Fibroblast of skin of right biceps (primary cell): ENCODE data around the gene HAP1.
A peak's percentile ranks its signal among the peaks of the same experiment; 100 is the strongest.
"Not testable (repeated sequence)": the region's sequence is repeated elsewhere in the genome, so short reads cannot be mapped to it uniquely, and the experiment has no call there.

ENCODE experiments used
- DNase-seq: peaks from one replicate; pipeline ENCODE4 v3.0.0-alpha.2; 2013

The HAP1 gene

DNA sequence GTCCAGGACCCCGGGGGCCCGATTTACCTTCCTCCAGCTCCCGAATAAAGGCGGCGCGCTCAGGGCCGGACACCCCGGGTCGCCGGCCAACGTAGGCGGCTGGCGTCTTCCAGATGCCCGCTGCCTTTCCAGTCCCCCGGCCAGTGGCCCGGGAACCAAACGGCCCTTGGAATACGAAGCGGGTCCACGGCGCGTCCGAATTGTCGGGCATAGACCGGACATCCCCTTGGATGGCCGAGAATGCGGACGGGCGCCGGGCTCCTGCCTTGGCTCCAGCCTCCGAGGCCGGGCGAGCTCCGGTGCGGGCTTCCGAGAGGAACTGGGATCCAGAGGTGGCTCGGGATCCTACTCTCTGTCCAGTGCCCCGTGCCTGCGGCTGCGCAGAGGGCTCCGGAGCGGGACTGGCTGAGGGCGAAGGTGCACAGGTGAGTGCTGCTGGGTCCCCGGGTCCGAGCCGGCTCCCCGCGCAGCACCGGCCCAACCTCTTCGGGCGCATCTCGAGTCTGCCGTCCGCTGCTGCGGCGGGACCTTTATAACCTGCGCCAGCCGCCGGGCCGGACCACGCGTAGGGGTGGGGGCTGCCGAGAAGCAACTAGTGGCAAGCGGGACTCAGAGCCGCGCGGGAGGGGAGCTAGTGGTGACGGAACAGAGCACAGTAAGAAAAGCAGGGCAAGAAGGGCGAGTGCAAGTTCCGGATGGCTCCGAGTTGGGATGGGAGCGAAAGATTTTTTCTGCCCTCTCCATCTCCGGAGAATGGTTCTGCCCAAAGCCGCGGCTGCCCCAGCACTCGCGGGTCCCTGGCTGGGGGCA is at the start of gene HAP1:
Gene HAP1 (minus strand): TSS at position 505 of the 810 bp plus-strand sequence. CDS start 9 bp downstream, at position 496.
- peak; percentile 4 for DNase-seq

DNA sequence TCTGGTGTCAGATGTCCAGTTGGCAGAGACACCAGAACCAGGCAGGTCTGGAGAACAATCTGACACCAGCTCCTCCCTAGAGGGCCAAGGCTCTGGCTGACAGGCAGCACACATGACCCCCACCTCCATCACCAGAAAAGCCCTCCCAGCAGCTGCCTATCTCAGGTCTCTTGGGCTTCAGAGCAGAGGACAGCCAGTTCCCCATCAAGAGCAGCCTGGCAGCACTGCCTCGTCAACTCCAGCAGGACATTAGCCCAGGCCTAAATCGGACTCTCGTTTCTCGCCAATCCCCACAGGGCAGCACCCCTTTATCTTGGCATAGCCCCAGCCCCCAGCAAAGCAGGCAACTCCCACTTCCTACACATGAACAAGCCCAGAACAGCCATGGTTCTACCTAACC is 47.7 kb upstream of the HAP1 start:
- no peak for DNase-seq

GRCh38 chr17:41781404-41782110 is 47.1 kb upstream of the HAP1 start:
- DNase-seq, result no peak

DNA sequence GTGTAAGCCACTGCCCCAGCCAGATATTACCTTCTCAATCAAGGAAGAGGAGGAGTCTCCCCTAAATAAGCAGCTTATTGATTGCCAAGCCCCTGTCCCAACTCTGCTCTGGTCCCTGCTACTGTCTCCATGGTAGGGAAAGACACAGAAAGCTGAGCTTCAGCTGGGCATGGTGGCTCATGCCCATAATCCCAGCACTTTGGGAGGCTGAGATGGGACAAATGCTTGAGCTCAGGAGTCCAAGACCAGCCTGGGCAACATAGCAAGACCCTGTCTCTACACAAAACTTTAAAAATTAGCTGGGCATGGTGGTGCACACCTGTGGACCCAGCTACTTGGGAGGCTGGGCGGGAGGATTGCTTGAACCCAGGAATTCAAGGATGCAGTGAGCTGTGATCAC is 45.5 kb upstream of the HAP1 start:
- DNase-seq, result no peak

- DNase-seq, result peak; percentile 79
Observed at GRCh38 chr17:41777574-41778188, 43.2 kb upstream of the HAP1 start.

DNA sequence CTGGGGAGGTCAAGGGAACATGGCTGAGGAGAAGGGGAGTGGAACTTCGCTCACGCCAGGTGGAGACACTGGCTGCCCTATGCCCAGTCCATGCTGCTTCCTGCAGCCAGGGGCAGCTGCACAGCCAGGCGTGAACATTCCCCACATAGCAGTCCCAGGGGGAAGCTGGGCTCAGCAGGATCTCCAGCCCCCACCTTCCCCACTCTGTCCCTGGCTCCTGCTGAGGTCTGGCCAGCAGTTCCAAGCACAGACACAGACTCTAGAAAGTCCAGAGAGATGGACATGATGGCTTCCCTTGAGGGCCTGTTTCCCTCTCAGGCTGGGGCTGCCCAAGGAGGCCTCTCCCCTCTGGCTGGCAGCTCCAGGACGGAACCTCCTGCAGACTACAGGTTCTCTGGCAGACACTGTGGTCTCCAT is 42.7 kb upstream of the HAP1 start:
- peak; percentile 22 for DNase-seq

GRCh38 chr17:41776262-41776900 is 41.9 kb upstream of the HAP1 start:
- DNase-seq, result not testable (repeated sequence)

DNA sequence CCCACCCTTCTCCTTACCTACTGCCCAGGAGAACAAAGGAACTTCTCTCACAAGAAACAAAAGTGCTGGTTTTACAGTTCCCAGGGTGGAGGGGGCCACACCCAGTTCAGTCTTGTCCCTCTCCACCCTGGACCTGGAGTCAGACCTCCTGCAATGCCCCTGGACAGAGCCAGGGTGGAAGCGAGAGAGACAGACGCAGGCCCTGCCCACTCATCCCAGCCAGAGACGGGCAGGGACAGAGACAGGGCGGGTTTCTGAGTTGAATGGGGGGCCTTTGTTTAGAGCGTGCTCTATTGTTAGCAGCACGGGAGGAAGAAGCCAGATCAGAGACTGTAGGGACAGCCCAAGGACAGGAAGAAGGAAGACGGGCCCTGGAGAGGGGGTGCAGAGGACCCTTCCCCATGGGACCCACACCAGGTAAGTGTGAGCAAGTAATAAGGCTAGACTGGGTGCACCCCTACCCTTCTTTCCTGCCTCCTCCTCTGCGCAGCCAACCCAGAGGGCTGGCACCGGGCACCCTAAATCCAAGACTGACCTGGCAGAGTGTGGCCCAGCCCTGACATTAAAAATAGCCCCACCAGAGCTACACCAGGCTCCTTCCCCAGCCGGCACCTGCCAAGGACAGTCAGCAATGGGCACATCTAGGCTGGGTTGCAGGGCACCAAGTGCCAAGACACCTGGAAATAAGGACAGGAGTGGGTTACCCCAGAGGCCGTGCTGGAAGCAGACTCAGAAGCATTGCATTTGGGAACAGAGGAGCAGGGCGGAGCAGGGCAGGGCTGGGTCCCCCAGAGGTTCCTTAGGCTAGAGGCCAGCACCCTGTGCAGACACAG is 41.2 kb upstream of the HAP1 start:
- no peak for DNase-seq

- no peak for DNase-seq
Observed at GRCh38 chr17:41773731-41774193, 39.3 kb upstream of the HAP1 start.

- peak; percentile 80 for DNase-seq
Observed at GRCh38 chr17:41773190-41773588, 38.7 kb upstream of the HAP1 start.

- DNase-seq, result no peak
Observed at GRCh38 chr17:41772586-41773189, 38.2 kb upstream of the HAP1 start.

GRCh38 chr17:41772218-41772585 is 37.8 kb upstream of the HAP1 start:
- DNase-seq, result no peak

DNA sequence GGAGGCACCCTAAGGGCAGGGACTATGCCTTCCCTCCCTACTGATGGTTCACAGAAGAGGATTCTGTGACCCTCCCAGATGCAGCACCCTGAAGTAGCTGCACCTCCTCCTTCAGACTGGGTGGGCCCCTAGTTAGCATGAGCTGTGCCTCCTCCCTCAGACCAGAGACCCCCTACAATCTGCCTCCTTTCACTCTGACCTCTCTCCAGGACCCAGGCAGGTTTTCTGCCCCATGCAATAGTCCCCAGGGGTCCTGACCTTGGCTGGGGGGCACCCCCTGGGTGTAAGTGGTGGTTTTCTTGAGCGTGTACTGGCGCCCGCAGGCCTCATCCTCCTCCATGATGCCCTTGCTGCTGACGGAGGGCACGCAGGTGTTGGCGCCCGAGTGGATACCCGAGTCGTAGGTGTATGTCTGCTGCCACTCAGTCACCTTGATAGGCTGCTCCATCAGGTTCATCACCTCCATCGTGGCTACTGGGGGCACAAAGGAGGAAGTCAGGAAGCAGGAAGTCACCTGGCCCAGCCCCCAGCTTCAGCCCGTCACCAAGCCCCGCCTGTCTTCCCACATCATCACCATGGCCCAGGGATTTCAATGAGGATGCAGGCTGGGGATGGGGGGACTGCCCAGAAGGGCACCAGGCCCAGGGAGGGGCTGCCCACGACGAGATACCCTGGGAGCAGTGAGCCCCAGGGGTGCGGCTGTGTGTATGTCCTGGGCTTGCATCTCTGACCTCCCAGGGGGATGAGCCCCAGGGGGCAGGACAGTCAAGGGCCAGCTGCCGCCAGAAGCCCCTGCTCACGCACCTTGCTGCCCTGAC is 37.2 kb upstream of the HAP1 start:
- no peak for DNase-seq

GRCh38 chr17:41769985-41770384 is 35.5 kb upstream of the HAP1 start:
- no peak for DNase-seq

- DNase-seq, result no peak
Observed at GRCh38 chr17:41769346-41769862, 35.0 kb upstream of the HAP1 start.

DNA sequence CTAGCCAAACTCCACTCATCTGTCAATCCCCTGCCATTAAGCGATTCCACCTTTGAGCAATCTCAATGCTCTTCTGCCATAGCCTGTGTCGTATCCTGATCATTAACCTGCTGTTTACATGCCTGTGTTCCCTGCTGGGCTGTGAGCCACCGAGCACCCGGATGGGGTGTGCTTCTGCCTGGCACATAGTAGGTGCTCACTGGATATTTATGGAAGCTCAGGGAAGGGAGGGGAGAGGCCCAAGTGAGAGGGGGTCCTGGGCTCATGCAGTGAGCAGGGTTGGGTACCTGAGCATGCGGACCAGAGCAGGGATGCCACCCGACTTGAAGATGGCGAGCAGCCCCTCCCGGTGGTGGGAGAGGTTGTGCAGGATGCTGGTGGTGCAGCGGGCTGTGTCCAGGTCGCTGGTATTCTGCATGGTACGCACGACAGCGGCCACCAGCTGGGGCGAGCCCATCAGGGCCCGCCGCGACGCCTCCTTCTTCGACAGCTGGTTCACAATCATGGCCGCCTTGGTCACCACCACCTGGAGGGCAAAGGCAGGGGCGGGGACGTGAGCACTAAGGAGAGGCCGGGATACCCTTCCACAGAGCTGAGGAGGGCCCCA is 34.3 kb upstream of the HAP1 start:
- DNase-seq, result no peak

DNA sequence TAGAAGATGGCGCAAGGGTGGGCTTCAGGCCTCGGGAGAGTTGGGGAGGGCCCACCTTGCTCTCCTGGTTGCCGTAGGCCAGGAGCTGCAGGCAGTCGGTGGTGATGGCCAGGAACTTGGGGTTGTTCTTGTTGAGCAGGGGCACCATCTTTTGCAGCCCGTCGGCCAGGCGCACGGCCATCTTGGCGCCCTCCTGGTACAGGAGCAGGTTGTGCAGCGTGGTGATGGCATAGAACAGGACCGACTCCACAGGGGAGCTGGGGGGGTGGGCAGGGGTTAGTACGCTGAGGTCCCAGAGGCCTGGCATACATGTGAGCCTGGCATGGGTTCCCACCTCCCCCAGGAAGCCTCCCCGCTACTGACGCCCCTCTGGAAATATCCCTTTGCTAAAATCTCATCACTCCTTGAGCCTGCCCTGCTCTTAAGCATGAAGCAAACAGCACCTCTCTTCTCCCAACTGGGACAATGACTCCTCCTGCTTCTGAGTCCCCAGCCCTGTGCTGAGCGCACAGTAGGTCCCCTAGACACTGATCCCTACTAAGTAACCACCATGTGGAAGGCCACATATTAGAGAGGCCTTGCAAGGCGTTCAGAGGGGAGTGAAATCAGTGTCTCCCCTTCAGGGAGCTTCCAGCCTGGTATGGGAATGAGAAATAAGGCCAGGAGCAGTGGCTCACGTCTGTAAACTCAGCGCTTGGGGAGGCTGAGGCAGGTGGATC is 33.0 kb upstream of the HAP1 start:
- no peak for DNase-seq

DNA sequence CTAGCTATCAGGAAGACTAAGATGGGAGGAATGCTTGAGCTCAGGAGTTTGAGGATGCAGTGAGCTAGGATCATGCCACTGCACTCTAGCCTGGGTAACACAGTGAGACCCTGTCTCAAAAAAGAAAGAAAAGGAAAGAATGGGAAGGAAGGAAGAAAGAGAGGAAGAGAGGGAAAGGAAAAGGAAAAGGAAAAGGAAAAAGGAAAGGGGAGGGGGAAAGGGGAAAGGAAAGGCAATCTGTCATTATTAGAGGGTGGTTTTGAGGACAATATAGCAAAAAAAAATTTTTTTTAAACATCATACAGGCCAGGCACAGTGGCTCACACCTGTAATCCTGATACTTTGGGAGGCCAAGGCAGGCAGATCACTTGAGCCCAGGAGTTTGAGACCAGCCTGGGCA is 31.7 kb upstream of the HAP1 start:
- DNase-seq, result no peak

DNA sequence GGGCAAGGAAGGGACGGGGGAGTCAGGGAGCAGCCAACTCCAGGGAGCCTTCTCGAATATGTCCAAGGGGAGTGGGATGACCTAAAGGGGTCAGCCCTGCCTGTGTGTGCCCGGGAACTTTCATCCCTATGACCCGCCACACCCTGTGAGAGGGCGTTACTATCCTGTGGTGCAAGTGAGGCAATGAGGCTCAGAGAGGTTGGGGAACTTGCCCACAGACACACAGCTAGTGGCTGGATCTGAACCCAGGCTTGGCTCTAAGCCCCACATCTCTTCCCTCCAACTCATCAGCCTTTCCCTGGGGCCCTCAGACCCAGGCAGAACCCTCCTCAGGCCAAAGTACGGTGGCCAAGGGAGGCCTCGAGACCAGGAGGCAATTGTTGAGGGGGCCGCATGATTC is 28.9 kb upstream of the HAP1 start:
- DNase-seq, result no peak

- DNase-seq, result no peak
Observed at GRCh38 chr17:41762841-41763240, 28.4 kb upstream of the HAP1 start.
